Neural crest cell (in vitro differentiated cells): ENCODE results near the gene C6orf136. TPM values are rescaled to one million over a fixed set of nuclear protein-coding genes. Genes with fewer than 3 reads are reported as not detected.
"Not testable (repeated sequence)": the region's sequence is repeated elsewhere in the genome, so short reads cannot be mapped to it uniquely, and the experiment has no call there.

Experiments used
- DNase-seq: peaks from one replicate; pipeline ENCODE4 v3.0.0; 2021; ENCODE audit warnings: low read depth, mixed read lengths, low spot score
- H3K27ac Mint-ChIP-seq: one replicate; pipeline ENCODE4 v1.8.0; 2021; ENCODE audit warnings: mild to moderate bottlenecking, mixed read lengths; ENCODE audit not compliant: unreplicated experiment
- H3K27me3 Mint-ChIP-seq: 2 replicates; pipeline ENCODE4 v1.8.0; 2021; ENCODE audit warnings: low read depth, mild to moderate bottlenecking, mixed read lengths
- H3K36me3 Mint-ChIP-seq: 2 replicates; pipeline ENCODE4 v1.8.0; 2021; ENCODE audit warnings: low read depth, mild to moderate bottlenecking, mixed read lengths
- H3K4me1 Mint-ChIP-seq: 2 replicates; pipeline ENCODE4 v1.8.0; 2021; ENCODE audit warnings: mixed read lengths
- H3K4me3 Mint-ChIP-seq: one replicate; pipeline ENCODE4 v1.8.0; 2021; ENCODE audit warnings: mild to moderate bottlenecking, mixed read lengths
- H3K9me3 Mint-ChIP-seq: 2 replicates; pipeline ENCODE4 v1.8.0; 2021; ENCODE audit warnings: mixed read lengths
- CTCF ChIP-seq: fragments of 200-600 bp; sonication (generic); conservative IDR thresholded peaks from 2 replicates; pipeline ENCODE4 v1.5.0; 2021; ENCODE audit warnings: antibody characterized with exemption, mild to moderate bottlenecking
- long read RNA-seq: library from polyadenylated mRNA; unstranded; transcript quantifications from one replicate; pipeline ENCODE4 v2.0.0, GENCODE V29; 2020
- total RNA-seq: library from RNA; stranded (reverse); gene quantifications from 2 replicates; pipeline ENCODE4 v1.2.1, GENCODE V29; 2021

The C6orf136 gene
- 15.4 and 17.4 TPM in 2 replicates for total RNA-seq
- long read RNA-seq, partial matches to known transcripts, result 3 of 3 reads
- long read RNA-seq, other reads (novel, unspliced or antisense), result 0 of 3 reads

GRCh38 chr6:30646450-30647241 lies at the start of gene C6orf136:
Gene C6orf136 (plus strand): TSS chr6:30647133. CDS start chr6:30647232, 99 bp downstream.
- peaks cover 21% of the 10 kb centered on the region for H3K4me1 Mint-ChIP-seq
- no peak for TF ChIP-seq CTCF
- H3K27ac Mint-ChIP-seq, result peak within 1 kb of the TSS; percentile 87
- no peaks in the 10 kb centered on the region for H3K27me3 Mint-ChIP-seq
- H3K9me3 Mint-ChIP-seq, result no peaks in the 10 kb centered on the region
- H3K36me3 Mint-ChIP-seq, result peaks cover 2% of the 10 kb centered on the region
- DNase-seq, result peak; percentile 79
- peak within 1 kb of the TSS; percentile 94 for H3K4me3 Mint-ChIP-seq

GRCh38 chr6:30597315-30598144 lies 49.4 kb upstream of the C6orf136 start:
- H3K4me1 Mint-ChIP-seq, H3K27me3 Mint-ChIP-seq, H3K27ac Mint-ChIP-seq, H3K9me3 Mint-ChIP-seq: not testable (repeated sequence)
- H3K4me3 Mint-ChIP-seq, result peak overlapping the region; percentile 61
- TF ChIP-seq CTCF, result peak; percentile 80
- H3K36me3 Mint-ChIP-seq, result peaks cover 15% of the 10 kb centered on the region
- DNase-seq, result peak; percentile 91

GRCh38 chr6:30598912-30599624 lies 47.9 kb upstream of the C6orf136 start:
- Mint-ChIP-seq H3K9me3 (no peaks in the 10 kb centered on the region), H3K4me1 (peaks cover 5% of the 10 kb centered on the region), H3K27me3 (peaks cover 5% of the 10 kb centered on the region), H3K36me3 (peaks cover 29% of the 10 kb centered on the region), H3K27ac (no peak overlapping the region), H3K4me3 (no peak overlapping the region)
- no peak for DNase-seq
- no peak for TF ChIP-seq CTCF

GRCh38 chr6:30599625-30600324 lies 47.2 kb upstream of the C6orf136 start:
- H3K36me3 Mint-ChIP-seq, result peaks cover 33% of the 10 kb centered on the region
- H3K27ac Mint-ChIP-seq, result no peak overlapping the region
- TF ChIP-seq CTCF, result no peak

GRCh38 chr6:30600451-30600961 lies 46.4 kb upstream of the C6orf136 start:
- TF ChIP-seq CTCF, result no peak
- H3K4me1 Mint-ChIP-seq, result peaks cover 5% of the 10 kb centered on the region
- no peak for DNase-seq
- H3K36me3 Mint-ChIP-seq, result peaks cover 33% of the 10 kb centered on the region
- no peak overlapping the region for H3K27ac Mint-ChIP-seq
- no peak overlapping the region for H3K4me3 Mint-ChIP-seq
- H3K27me3 Mint-ChIP-seq, result peaks cover 5% of the 10 kb centered on the region
- H3K9me3 Mint-ChIP-seq, result no peaks in the 10 kb centered on the region

More at GRCh38 chr6:30599625-30600324, 47.2 kb upstream of the C6orf136 start:
- peaks cover 5% of the 10 kb centered on the region for H3K4me1 Mint-ChIP-seq
- no peak overlapping the region for H3K4me3 Mint-ChIP-seq
- H3K27me3 Mint-ChIP-seq, result peaks cover 5% of the 10 kb centered on the region
- H3K9me3 Mint-ChIP-seq, result no peaks in the 10 kb centered on the region
- DNase-seq, result no peak
